OCI-LY7 (cell line): Measurements from ENCODE around the gene ECI2. TPM values are rescaled to one million over a fixed set of nuclear protein-coding genes. Genes with fewer than 3 reads are reported as not detected.
"Not testable (repeated sequence)": the region's sequence is repeated elsewhere in the genome, so short reads cannot be mapped to it uniquely, and the experiment has no call there.

Source experiments
- BruUV-seq: library from RNA; stranded (reverse); fragments of 400-500 nt; replicated peaks from 2 replicates; lab custom pipeline; 2021; lab: Mats Ljungman, UMichigan
- CTCF ChIA-PET: fragments of 300-600 bp; sonication (Branson Sonifier 250); formaldehyde crosslinking; loops from one replicate; lab custom pipeline; 2022; ENCODE audit warnings: antibody characterized with exemption; ENCODE audit not compliant: unreplicated experiment; lab: Charles Lee
- POLR2A ChIA-PET: fragments of 300-600 bp; sonication (Branson Sonifier 250); formaldehyde crosslinking; loops from one replicate; lab custom pipeline; 2022; ENCODE audit warnings: antibody characterized with exemption; lab: Charles Lee
- DNase-seq: peaks from one replicate; pipeline ENCODE4 v3.0.0-alpha.2; 2015; ENCODE audit warnings: low spot score
- H2AFZ ChIP-seq: fragments of 200-600 bp; sonication (generic), shearing (Covaris generic); 2 replicates; pipeline ENCODE4 v1.6.1; 2014; ENCODE audit warnings: mild to moderate bottlenecking, antibody characterized with exemption, low read length, moderate library complexity
- H3K27ac ChIP-seq: fragments of 200-600 bp; sonication (generic); 2 replicates; pipeline ENCODE4 v1.5.1; 2014; ENCODE audit warnings: mixed run types, low read depth, mild to moderate bottlenecking, moderate library complexity, low read length, inconsistent platforms; ENCODE audit not compliant: poor library complexity, severe bottlenecking
- H3K36me3 ChIP-seq: fragments of 200-600 bp; sonication (generic); 2 replicates; pipeline ENCODE4 v1.6.1; 2014; ENCODE audit warnings: mild to moderate bottlenecking, antibody characterized with exemption, low read length, moderate library complexity, mixed read lengths; ENCODE audit not compliant: insufficient read depth
- H3K4me1 ChIP-seq: fragments of 200-600 bp; sonication (generic); 2 replicates; pipeline ENCODE4 v1.5.1; 2014; ENCODE audit warnings: mild to moderate bottlenecking, low read length; ENCODE audit not compliant: insufficient read depth, poor library complexity, severe bottlenecking
- H3K4me2 ChIP-seq: fragments of 200-600 bp; sonication (generic); 2 replicates; pipeline ENCODE4 v1.6.1; 2014; ENCODE audit warnings: mild to moderate bottlenecking, low read length
- H3K4me3 ChIP-seq: fragments of 200-600 bp; sonication (generic); 2 replicates; pipeline ENCODE4 v1.5.1; 2014; ENCODE audit warnings: mild to moderate bottlenecking, low read depth, low read length; ENCODE audit not compliant: poor library complexity, severe bottlenecking
- H3K79me2 ChIP-seq: fragments of 200-600 bp; sonication (generic); 2 replicates; pipeline ENCODE4 v1.6.1; 2016; ENCODE audit warnings: low read depth, mild to moderate bottlenecking, low read length, moderate library complexity, mixed read lengths; ENCODE audit not compliant: insufficient read depth
- H3K9me2 ChIP-seq: fragments of 200-600 bp; sonication (generic); 2 replicates; pipeline ENCODE4 v1.6.1; 2016; ENCODE audit warnings: mild to moderate bottlenecking, low read length, mixed read lengths; ENCODE audit not compliant: insufficient read depth
- H3K9me3 ChIP-seq: fragments of 200-600 bp; sonication (generic); 2 replicates; pipeline ENCODE4 v1.6.1; 2014; ENCODE audit warnings: mild to moderate bottlenecking, mixed run types, low read length, mixed read lengths
- H4K20me1 ChIP-seq: fragments of 200-600 bp; sonication (generic); 2 replicates; pipeline ENCODE4 v1.6.1; 2014; ENCODE audit warnings: mild to moderate bottlenecking, antibody characterized with exemption, low read length, moderate library complexity, mixed read lengths; ENCODE audit not compliant: insufficient read depth
- EZH2phosphoT487 ChIP-seq: fragments of 200-600 bp; sonication (generic); IDR thresholded peaks from 2 replicates; pipeline ENCODE4 v1.6.1; 2018; ENCODE audit warnings: low read depth, borderline replicate concordance, mild to moderate bottlenecking, mixed run types, antibody characterized with exemption, low read length, moderate library complexity, mixed read lengths
- intact Hi-C: fragments of 100-400 bp; cut with micrococcal nuclease; formaldehyde crosslinking; loops from one replicate; pipeline ENCODE4 v1.10.0; 2022; ENCODE audit not compliant: unreplicated experiment
- total RNA-seq, 2 experiments: library from RNA; depleted of rRNA in 1 of 2; stranded (reverse); fragments of >200 nt in 1 of 2; shearing (Covaris generic) in 1 of 2; gene quantifications; 2 replicates each; pipeline ENCODE4 v1.2.3, GENCODE V29; 2014 to 2022
- TF ChIP-seq, protein P1 (sequence below): fragments of 200-600 bp; sonication (generic); conservative IDR thresholded peaks from 2 replicates; pipeline ENCODE4 v1.5.1; 2014; ENCODE audit warnings: mild to moderate bottlenecking, antibody characterized with exemption, low read length, moderate library complexity, mixed read lengths

The ECI2 gene
- total RNA-seq, 2 experiments from 2014 or later, result 49.3 to 50.4 TPM

DNA sequence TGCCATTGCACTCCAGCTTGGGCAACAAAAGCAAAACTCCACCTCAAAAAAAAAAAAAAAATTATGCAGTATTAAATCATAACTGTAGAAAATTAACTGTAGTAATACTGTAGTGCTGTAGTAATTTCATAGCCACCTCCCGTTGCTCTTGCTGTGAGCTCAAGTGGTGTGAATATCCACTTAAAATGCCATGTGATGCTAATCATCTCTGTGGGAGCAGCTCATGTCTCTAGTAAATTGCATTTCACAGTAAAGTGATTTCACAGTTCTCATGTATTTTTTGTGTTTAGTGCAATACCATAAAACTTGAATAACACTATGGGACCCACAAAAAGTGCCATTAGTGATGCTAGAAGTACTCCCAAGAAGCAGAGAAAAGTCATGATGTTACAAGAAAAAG is 42.1 kb downstream of the ECI2 start:
- Histone ChIP-seq H3K4me1 (no peaks in the 10 kb centered on the region), H3K4me2 (no peak overlapping the region), H3K36me3 (no peaks in the 10 kb centered on the region), H3K79me2 (no peaks in the 10 kb centered on the region), H4K20me1 (no peaks in the 10 kb centered on the region), H3K27ac (no peak overlapping the region), H3K9me3 (no peaks in the 10 kb centered on the region), H3K4me3 (no peak overlapping the region), H3K9me2 (no peaks in the 10 kb centered on the region), H2AFZ (no peak overlapping the region)
- ChIA-PET POLR2A (no interaction called here), CTCF (no interaction called here)
- TF ChIP-seq, protein P1, sequence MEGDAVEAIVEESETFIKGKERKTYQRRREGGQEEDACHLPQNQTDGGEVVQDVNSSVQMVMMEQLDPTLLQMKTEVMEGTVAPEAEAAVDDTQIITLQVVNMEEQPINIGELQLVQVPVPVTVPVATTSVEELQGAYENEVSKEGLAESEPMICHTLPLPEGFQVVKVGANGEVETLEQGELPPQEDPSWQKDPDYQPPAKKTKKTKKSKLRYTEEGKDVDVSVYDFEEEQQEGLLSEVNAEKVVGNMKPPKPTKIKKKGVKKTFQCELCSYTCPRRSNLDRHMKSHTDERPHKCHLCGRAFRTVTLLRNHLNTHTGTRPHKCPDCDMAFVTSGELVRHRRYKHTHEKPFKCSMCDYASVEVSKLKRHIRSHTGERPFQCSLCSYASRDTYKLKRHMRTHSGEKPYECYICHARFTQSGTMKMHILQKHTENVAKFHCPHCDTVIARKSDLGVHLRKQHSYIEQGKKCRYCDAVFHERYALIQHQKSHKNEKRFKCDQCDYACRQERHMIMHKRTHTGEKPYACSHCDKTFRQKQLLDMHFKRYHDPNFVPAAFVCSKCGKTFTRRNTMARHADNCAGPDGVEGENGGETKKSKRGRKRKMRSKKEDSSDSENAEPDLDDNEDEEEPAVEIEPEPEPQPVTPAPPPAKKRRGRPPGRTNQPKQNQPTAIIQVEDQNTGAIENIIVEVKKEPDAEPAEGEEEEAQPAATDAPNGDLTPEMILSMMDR, result no peak
- no peak for TF ChIP-seq EZH2phosphoT487
- intact Hi-C loops, result no loop called here
- no peak for DNase-seq
- no TSS peak for BruUV-seq

DNA sequence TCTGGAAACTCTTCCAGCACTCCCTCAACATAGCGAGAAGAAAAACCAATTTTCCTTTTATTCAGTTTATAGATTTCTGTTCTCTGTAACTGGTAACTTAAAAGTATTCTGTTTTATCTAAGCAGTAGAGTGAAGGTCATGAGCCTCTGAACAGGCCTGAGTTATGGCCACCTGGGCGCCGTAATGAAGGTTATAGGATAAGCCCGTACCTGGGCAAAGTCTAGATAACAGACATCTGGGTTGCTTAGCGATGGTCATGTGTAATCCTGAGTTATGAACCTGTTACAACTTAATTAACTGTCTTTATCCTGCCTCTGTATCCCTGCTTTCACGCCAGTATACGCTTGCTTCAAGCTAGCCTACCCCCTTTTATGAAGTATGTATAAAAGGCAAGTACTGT is 43.4 kb downstream of the ECI2 start:
- Histone ChIP-seq H3K4me3 (no peak overlapping the region), H3K27ac (no peak overlapping the region), H3K9me3 (no peaks in the 10 kb centered on the region), H4K20me1 (no peaks in the 10 kb centered on the region), H2AFZ (no peak overlapping the region), H3K9me2 (no peaks in the 10 kb centered on the region), H3K36me3 (no peaks in the 10 kb centered on the region), H3K79me2 (no peaks in the 10 kb centered on the region), H3K4me2 (no peak overlapping the region), H3K4me1 (no peaks in the 10 kb centered on the region)
- ChIA-PET CTCF (no interaction called here), POLR2A (no interaction called here)
- no peak for TF ChIP-seq EZH2phosphoT487
- TF ChIP-seq, protein P1, result no peak
- intact Hi-C loops, result no loop called here
- DNase-seq, result no peak
- no TSS peak for BruUV-seq

DNA sequence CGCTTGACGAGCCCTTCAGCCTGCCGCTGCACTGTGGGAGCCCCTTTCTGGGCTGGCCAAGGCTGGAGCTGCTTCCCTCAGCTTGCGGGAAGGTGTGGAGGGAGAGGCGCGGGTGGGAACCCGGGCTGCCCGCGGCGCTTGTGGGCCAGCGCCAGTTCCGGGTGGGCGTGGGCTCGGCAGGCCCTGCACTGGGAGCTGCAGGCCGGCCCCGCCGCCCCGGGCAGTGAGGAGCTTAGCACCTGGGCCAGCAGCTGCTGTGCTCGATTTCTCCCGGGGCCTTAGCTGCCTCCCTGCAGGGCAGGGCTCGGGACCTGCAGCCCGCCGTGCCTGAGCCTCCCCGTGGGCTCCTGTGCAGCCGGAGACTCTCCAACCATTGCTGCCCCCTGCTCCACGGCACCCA is 45.3 kb downstream of the ECI2 start:
- POLR2A ChIA-PET, result interaction anchor here (1.3 kb wide), 1 partner anchor 48 kb away, joined by 3 read pairs; no protein-coding TSS in a partner anchor
- intact Hi-C loops, DNase-seq, H3K79me2 ChIP-seq, H3K9me3 ChIP-seq, BruUV-seq, H3K4me3 ChIP-seq, CTCF ChIA-PET, H3K9me2 ChIP-seq, H3K4me1 ChIP-seq, H3K4me2 ChIP-seq, H3K27ac ChIP-seq, H4K20me1 ChIP-seq, H2AFZ ChIP-seq, H3K36me3 ChIP-seq: not testable (repeated sequence)
